ENCODE measurements around the gene HAO2. TPM values are rescaled to one million over a fixed set of nuclear protein-coding genes. Genes with fewer than 3 reads are reported as not detected.

Gene HAO2
- not detected in 2 replicates for total RNA-seq

DNA sequence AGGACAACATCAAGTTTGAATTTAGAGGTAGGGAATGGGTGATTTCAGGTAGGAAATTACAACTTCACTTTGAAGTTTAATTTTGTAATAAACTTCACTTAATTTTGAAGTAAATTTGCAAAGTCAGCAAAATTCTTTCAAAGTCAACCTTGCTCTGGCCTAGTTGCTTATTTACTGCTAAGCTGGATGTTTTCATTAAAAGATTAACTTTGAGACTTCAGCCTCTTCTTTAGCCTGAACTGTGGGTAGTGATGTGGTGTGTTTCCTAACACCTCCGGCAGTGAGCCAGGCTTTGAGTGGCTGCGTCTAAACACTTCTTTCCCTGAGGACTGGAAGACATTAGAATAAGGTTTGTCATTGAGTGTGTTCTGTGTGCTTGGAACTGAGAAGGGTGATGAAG, at the start of gene HAO2:
Gene HAO2, plus strand, starts transcription at position 232 of the 400 bp plus-strand sequence. CDS start 12,301 bp downstream, outside the sequence.

GRCh38 chr1:119414950-119415349, 46.4 kb downstream of the HAO2 start, which contains the start of gene HSD3B2:
Gene HSD3B2 (plus strand): TSS chr1:119415150. CDS start chr1:119415420, 270 bp downstream.

Other genes starting within 250 kb of the HAO2 start
- gene WARS2, start 228.1 kb upstream of the HAO2 start, total RNA-seq = 12.4 and 17.9 TPM in 2 replicates
- not detected in 2 replicates for gene HSD3B2, start 46.4 kb downstream of the HAO2 start, total RNA-seq
- gene HSD3B1, start 138.4 kb downstream of the HAO2 start, total RNA-seq = not detected in 2 replicates

Measured in mesangial cell (primary cell).